ENCODE data around the gene STRAP.

Gene STRAP

DNA sequence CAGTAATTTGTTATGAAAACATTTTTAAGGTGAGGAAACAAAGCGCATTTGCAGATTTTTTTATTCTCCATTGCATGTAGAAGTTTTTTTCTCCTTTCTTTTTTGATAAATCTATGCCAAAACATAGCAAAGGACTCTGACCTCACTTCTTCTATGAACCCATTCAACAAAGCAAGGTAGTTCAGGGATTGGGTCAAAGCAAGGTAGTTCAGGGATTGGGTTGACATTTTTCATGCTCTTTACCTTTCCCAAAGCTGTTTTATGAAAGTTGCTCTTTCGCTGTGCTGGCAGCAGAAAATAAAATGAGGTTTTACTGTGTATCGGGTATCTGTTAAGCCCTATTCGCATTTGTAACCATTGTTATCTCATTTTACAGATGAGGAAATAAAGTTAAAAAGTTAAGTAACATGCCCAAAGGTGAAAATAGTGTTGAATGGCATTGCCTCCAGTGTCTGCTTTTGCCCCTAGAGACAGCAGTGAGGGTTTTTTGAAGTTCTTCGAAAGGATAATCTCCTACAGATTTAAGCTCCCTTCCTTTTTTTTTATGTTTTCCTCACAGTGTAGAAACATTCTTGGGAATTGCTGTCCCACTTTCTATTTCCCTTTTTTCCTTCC, 10.6 kb downstream of the STRAP start:
- TF ChIP-seq ZNF366 (tag by site-specific recombination; conservative IDR thresholded peaks at IDR 0.05) = no peak
- TF ChIP-seq GLI4 (tag by site-specific recombination; IDR thresholded peaks at IDR 0.05) = no peak
- TF ChIP-seq PRDM6 (tag by site-specific recombination; IDR thresholded peaks at IDR 0.05) = peak; percentile 29; the same call in 1 of the 2 replicates
- TF ChIP-seq YY2 (tag by site-specific recombination; IDR thresholded peaks at IDR 0.05) = no peak
- H3K4me3 ChIP-seq (ENCODE audit: low read depth, low read length) = no peak overlapping the region
- H3K27ac ChIP-seq (ENCODE audit: extremely low read depth, low read depth, low read length) = no peak overlapping the region
- H3K36me3 ChIP-seq (ENCODE audit: control insufficient read depth in 2 of 2, insufficient read depth in 1 of 2, low read length in 2 of 2) = peaks cover 67 to 73% of the 10 kb centered on the region in 2 experiments
- CTCF ChIA-PET = interaction anchor here (1.3 kb wide), 1 partner anchor 303 kb away, joined by 4 read pairs; no protein-coding TSS in a partner anchor
- no peaks in the 10 kb centered on the region for H3K9me3 ChIP-seq (ENCODE audit: control insufficient read depth, insufficient read depth, low read depth, low read length)
- POLR2A ChIA-PET = no interaction called here
- H3K4me1 ChIP-seq (ENCODE audit: control insufficient read depth, insufficient read depth, low read length) = 0 out of 2 replicates have a peak, but pooled peaks cover 3% of the 10 kb centered on the region

DNA sequence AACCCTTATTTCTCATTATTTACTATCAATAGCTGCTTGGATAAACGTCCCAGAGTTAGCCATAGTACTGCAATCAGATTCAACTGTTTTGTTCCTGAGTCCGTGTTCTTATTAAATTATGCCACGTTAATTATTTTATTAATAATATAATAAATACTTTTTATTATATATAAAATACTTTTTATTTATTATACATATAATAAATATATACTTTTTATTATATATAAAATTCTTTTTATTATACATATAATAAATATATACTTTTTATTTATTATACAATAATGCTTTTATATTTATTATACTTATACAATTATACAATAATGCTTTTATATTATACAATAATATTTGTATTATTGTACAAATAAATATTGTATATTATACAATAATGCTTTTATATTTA, 11.1 kb downstream of the STRAP start:
- peaks cover 72 to 73% of the 10 kb centered on the region in 2 experiments for H3K36me3 ChIP-seq (ENCODE audit: control insufficient read depth in 2 of 2, insufficient read depth in 1 of 2, low read length in 2 of 2)
- ChIA-PET CTCF (no interaction called here), POLR2A (no interaction called here)
- H3K27ac ChIP-seq (ENCODE audit: extremely low read depth, low read depth, low read length) = no peak overlapping the region
- no peak for TF ChIP-seq ZBTB11 (tag by site-specific recombination; conservative IDR thresholded peaks at IDR 0.05; ENCODE audit: low read depth)
- TF ChIP-seq OVOL3 (tag by site-specific recombination; IDR thresholded peaks at IDR 0.05) = no peak
- TF ChIP-seq KLF7 (tag by site-specific recombination; IDR thresholded peaks at IDR 0.05; ENCODE audit: borderline replicate concordance) = no peak
- no peak for TF ChIP-seq ZBTB6 (tag by site-specific recombination; IDR thresholded peaks at IDR 0.05)
- TF ChIP-seq ZNF514 (tag by site-specific recombination; IDR thresholded peaks at IDR 0.05) = no peak
- TF ChIP-seq ZNF560 (tag by site-specific recombination; IDR thresholded peaks at IDR 0.05; ENCODE audit: borderline replicate concordance) = no peak
- no peak for TF ChIP-seq ZNF23 (tag by site-specific recombination; IDR thresholded peaks at IDR 0.05; ENCODE audit: borderline replicate concordance)
- TF ChIP-seq ZSCAN16 (tag by site-specific recombination; IDR thresholded peaks at IDR 0.05) = no peak
- TF ChIP-seq, protein P1, sequence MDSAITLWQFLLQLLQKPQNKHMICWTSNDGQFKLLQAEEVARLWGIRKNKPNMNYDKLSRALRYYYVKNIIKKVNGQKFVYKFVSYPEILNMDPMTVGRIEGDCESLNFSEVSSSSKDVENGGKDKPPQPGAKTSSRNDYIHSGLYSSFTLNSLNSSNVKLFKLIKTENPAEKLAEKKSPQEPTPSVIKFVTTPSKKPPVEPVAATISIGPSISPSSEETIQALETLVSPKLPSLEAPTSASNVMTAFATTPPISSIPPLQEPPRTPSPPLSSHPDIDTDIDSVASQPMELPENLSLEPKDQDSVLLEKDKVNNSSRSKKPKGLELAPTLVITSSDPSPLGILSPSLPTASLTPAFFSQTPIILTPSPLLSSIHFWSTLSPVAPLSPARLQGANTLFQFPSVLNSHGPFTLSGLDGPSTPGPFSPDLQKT (IDR thresholded peaks at IDR 0.05; ENCODE audit: borderline replicate concordance, low read depth, low read length) = no peak
- TF ChIP-seq ZFP41 (tag by site-specific recombination; IDR thresholded peaks at IDR 0.05; ENCODE audit: borderline replicate concordance) = no peak
- no peak for TF ChIP-seq ZNF133 (tag by site-specific recombination; IDR thresholded peaks at IDR 0.05)
- TF ChIP-seq, protein P2, sequence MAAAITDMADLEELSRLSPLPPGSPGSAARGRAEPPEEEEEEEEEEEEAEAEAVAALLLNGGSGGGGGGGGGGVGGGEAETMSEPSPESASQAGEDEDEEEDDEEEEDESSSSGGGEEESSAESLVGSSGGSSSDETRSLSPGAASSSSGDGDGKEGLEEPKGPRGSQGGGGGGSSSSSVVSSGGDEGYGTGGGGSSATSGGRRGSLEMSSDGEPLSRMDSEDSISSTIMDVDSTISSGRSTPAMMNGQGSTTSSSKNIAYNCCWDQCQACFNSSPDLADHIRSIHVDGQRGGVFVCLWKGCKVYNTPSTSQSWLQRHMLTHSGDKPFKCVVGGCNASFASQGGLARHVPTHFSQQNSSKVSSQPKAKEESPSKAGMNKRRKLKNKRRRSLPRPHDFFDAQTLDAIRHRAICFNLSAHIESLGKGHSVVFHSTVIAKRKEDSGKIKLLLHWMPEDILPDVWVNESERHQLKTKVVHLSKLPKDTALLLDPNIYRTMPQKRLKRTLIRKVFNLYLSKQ (tag by site-specific recombination; IDR thresholded peaks at IDR 0.05; ENCODE audit: borderline replicate concordance) = no peak
- 0 out of 2 replicates have a peak, but pooled peaks cover 2% of the 10 kb centered on the region for H3K4me1 ChIP-seq (ENCODE audit: control insufficient read depth, insufficient read depth, low read length)
- no peaks in the 10 kb centered on the region for H3K9me3 ChIP-seq (ENCODE audit: control insufficient read depth, insufficient read depth, low read depth, low read length)
- H3K4me3 ChIP-seq (ENCODE audit: low read depth, low read length) = no peak overlapping the region
